Measurements from ENCODE around the gene PNPO. TPM values are rescaled to one million over a fixed set of nuclear protein-coding genes. Genes with fewer than 3 reads are reported as not detected.

PNPO gene
- total and polyA plus RNA-seq, 4 donors, result 27.8 to 102 (median 51.3) TPM

- H3K27ac ChIP-seq (ENCODE audit: low read depth in 1 of 2, low read length in 2 of 2), result peak overlapping the region; percentile 59 to 84
- no peaks in the 10 kb centered on the region for H3K9me3 ChIP-seq (ENCODE audit: control insufficient read depth in 4 of 4, low read length in 3 of 4)
- TF ChIP-seq SP1 (IDR thresholded peaks at IDR 0.05) (no peak), GABPA (IDR thresholded peaks at IDR 0.05 in 1 of 2, conservative IDR thresholded peaks at IDR 0.05 in 1 of 2) (no peak)
- no peaks in the 10 kb centered on the region for H3K27me3 ChIP-seq (ENCODE audit: control insufficient read depth in 4 of 4, insufficient read depth in 4 of 4, low read length in 3 of 4)
- no peak overlapping the region for H3K4me3 ChIP-seq (ENCODE audit: low read depth in 1 of 3, low read length in 3 of 3)
- DNase-seq (ENCODE audit: low spot score), result no peak
- H3K36me3 ChIP-seq (ENCODE audit: control insufficient read depth in 4 of 4, insufficient read depth in 3 of 4, low read depth in 1 of 4, low read length in 3 of 4), result peaks cover 0 to 7% (median 4%) of the 10 kb centered on the region in 4 donors
- H3K9ac ChIP-seq (ENCODE audit: low read depth in 1 of 2, low read length in 2 of 2), result no peak overlapping the region
- WGBS, result 91% methylated on average over 6 of the region's 6 CpGs
- H3K4me1 ChIP-seq (ENCODE audit: control insufficient read depth in 4 of 4, insufficient read depth in 4 of 4, low read length in 3 of 4), result peaks cover 19 to 83% (median 73%) of the 10 kb centered on the region in 4 donors
These were observed 5.1 kb downstream of the PNPO start for GRCh38 chr17:47946516-47946915.

GRCh38 chr17:47946929-47947397 is 5.6 kb downstream of the PNPO start:
- peaks cover 21 to 87% (median 78%) of the 10 kb centered on the region in 4 donors for H3K4me1 ChIP-seq (ENCODE audit: control insufficient read depth in 4 of 4, insufficient read depth in 4 of 4, low read length in 3 of 4)
- H3K27ac ChIP-seq (ENCODE audit: low read depth in 1 of 2, low read length in 2 of 2), result peak overlapping the region; percentile 59 to 84
- no peak for TF ChIP-seq TAF1 (conservative IDR thresholded peaks at IDR 0.05)
- TF ChIP-seq, protein P1, sequence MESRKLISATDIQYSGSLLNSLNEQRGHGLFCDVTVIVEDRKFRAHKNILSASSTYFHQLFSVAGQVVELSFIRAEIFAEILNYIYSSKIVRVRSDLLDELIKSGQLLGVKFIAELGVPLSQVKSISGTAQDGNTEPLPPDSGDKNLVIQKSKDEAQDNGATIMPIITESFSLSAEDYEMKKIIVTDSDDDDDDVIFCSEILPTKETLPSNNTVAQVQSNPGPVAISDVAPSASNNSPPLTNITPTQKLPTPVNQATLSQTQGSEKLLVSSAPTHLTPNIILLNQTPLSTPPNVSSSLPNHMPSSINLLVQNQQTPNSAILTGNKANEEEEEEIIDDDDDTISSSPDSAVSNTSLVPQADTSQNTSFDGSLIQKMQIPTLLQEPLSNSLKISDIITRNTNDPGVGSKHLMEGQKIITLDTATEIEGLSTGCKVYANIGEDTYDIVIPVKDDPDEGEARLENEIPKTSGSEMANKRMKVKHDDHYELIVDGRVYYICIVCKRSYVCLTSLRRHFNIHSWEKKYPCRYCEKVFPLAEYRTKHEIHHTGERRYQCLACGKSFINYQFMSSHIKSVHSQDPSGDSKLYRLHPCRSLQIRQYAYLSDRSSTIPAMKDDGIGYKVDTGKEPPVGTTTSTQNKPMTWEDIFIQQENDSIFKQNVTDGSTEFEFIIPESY (IDR thresholded peaks at IDR 0.05), result peak; percentile 22
- peak; percentile 62 for TF ChIP-seq MAX (IDR thresholded peaks at IDR 0.05)
- peak; percentile 54 for TF ChIP-seq SP1 (IDR thresholded peaks at IDR 0.05)
- no peak for TF ChIP-seq FOXA1 (IDR thresholded peaks at IDR 0.05)
- no peak for TF ChIP-seq FOXA2 (IDR thresholded peaks at IDR 0.05)
- peak in 1 of 2 donors; percentile 44 for TF ChIP-seq EGR1 (IDR thresholded peaks at IDR 0.05; ENCODE audit: low read depth in 2 of 2)
- TF ChIP-seq ATF3 (IDR thresholded peaks at IDR 0.05), result peak; percentile 59
- TF ChIP-seq CTCF (IDR thresholded peaks at IDR 0.05; ENCODE audit: low read depth, low read length, missing input control), result peak; percentile 85
- peak in 1 of 2 donors; percentile 10 for TF ChIP-seq GABPA (IDR thresholded peaks at IDR 0.05 in 1 of 2, conservative IDR thresholded peaks at IDR 0.05 in 1 of 2)
- no peak for TF ChIP-seq NR2F2 (IDR thresholded peaks at IDR 0.05)
- peak; percentile 56 for TF ChIP-seq YY1 (IDR thresholded peaks at IDR 0.05)
- TF ChIP-seq RAD21 (IDR thresholded peaks at IDR 0.05), result peak; percentile 58 to 62
- peak in 1 of 2 donors; percentile 41 for TF ChIP-seq RXRA (IDR thresholded peaks at IDR 0.05)
- TF ChIP-seq HNF4G (IDR thresholded peaks at IDR 0.05), result no peak
- peak; percentile 93 to 95 for TF ChIP-seq JUND (IDR thresholded peaks at IDR 0.05)
- TF ChIP-seq, protein P2, sequence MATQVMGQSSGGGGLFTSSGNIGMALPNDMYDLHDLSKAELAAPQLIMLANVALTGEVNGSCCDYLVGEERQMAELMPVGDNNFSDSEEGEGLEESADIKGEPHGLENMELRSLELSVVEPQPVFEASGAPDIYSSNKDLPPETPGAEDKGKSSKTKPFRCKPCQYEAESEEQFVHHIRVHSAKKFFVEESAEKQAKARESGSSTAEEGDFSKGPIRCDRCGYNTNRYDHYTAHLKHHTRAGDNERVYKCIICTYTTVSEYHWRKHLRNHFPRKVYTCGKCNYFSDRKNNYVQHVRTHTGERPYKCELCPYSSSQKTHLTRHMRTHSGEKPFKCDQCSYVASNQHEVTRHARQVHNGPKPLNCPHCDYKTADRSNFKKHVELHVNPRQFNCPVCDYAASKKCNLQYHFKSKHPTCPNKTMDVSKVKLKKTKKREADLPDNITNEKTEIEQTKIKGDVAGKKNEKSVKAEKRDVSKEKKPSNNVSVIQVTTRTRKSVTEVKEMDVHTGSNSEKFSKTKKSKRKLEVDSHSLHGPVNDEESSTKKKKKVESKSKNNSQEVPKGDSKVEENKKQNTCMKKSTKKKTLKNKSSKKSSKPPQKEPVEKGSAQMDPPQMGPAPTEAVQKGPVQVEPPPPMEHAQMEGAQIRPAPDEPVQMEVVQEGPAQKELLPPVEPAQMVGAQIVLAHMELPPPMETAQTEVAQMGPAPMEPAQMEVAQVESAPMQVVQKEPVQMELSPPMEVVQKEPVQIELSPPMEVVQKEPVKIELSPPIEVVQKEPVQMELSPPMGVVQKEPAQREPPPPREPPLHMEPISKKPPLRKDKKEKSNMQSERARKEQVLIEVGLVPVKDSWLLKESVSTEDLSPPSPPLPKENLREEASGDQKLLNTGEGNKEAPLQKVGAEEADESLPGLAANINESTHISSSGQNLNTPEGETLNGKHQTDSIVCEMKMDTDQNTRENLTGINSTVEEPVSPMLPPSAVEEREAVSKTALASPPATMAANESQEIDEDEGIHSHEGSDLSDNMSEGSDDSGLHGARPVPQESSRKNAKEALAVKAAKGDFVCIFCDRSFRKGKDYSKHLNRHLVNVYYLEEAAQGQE (IDR thresholded peaks at IDR 0.05), result no peak
- peak; percentile 45 to 58 for TF ChIP-seq HNF4A (conservative IDR thresholded peaks at IDR 0.05)
- H3K4me3 ChIP-seq (ENCODE audit: low read depth in 1 of 3, low read length in 3 of 3), result no peak overlapping the region
- H3K36me3 ChIP-seq (ENCODE audit: control insufficient read depth in 4 of 4, insufficient read depth in 3 of 4, low read depth in 1 of 4, low read length in 3 of 4), result peaks cover 0 to 7% (median 4%) of the 10 kb centered on the region in 4 donors
- no peaks in the 10 kb centered on the region for H3K27me3 ChIP-seq (ENCODE audit: control insufficient read depth in 4 of 4, insufficient read depth in 4 of 4, low read length in 3 of 4)
- whole genome bisulfite sequencing, result 38% methylated on average over 2 of the region's 2 CpGs
- H3K9me3 ChIP-seq (ENCODE audit: control insufficient read depth in 4 of 4, low read length in 3 of 4), result no peaks in the 10 kb centered on the region
- peak; percentile 80 for DNase-seq (ENCODE audit: low spot score)
- H3K9ac ChIP-seq (ENCODE audit: low read depth in 1 of 2, low read length in 2 of 2), result no peak overlapping the region
